ENCODE measurements around the gene SLC46A1. TPM values are rescaled to one million over a fixed set of nuclear protein-coding genes. Genes with fewer than 3 reads are reported as not detected.

The SLC46A1 gene
- polyA plus RNA-seq, 1 donor from 2014 or later: 12.3 TPM

DNA sequence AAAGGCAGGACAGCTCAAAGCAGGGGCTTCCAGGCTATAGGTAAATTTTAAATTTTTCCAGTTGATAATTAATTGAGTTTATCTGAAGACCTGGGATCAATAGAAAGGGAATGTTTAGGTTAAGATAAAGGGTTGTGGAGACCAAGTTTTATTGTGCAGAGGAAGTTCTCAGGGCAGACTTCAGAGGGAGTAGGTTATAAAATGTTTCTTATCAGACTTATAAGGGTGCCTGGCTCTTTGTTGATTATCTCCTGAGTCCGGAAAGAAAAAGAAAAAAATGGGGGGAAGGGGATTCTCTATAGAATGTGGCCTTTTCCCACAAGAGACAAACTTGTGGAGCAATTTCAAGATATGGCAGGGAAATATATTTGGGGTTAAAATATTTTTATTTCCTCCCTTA lies 15.9 kb downstream of the SLC46A1 start:
- H3K27me3 ChIP-seq (ENCODE audit: insufficient read depth, low read depth, low read length): no peaks in the 10 kb centered on the region

DNA sequence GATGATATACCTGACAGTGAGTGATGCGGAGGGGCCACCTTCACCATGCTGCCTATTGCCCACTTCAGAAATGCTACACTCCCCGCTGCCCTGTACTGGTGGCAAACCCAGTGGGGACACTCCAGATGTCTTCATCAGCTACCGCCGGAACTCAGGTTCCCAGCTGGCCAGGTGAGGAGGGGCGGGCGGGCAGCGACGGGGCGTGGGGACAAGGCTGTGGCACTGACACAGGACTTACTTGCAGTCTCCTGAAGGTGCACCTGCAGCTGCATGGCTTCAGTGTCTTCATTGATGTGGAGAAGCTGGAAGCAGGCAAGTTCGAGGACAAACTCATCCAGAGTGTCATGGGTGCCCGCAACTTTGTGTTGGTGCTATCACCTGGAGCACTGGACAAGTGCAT lies 17.9 kb downstream of the SLC46A1 start:
- Histone ChIP-seq H3K27ac (ENCODE audit: low read length) (no peak overlapping the region), H3K27me3 (ENCODE audit: insufficient read depth, low read depth, low read length) (no peaks in the 10 kb centered on the region), H3K9me2 (ENCODE audit: insufficient read depth, low read length) (no peaks in the 10 kb centered on the region), H3K4me2 (ENCODE audit: low read length) (no peak overlapping the region), H3K9ac (ENCODE audit: low read length) (no peak overlapping the region), H3K9me3 (ENCODE audit: low read length) (no peaks in the 10 kb centered on the region), H3K4me3 (ENCODE audit: low read length) (no peak overlapping the region), H2AFZ (ENCODE audit: low read depth, low read length) (no peak overlapping the region), H3K36me3 (ENCODE audit: insufficient read depth, low read length) (no peaks in the 10 kb centered on the region), H3K79me2 (replicated peaks; ENCODE audit: insufficient read depth, low read length) (no peaks in the 10 kb centered on the region), H3F3A (ENCODE audit: insufficient read depth, low read length, poor library complexity, severe bottlenecking) (no peaks in the 10 kb centered on the region), H4K20me1 (ENCODE audit: insufficient read depth) (no peaks in the 10 kb centered on the region)
- TF ChIP-seq MXI1 (conservative IDR thresholded peaks at IDR 0.05; ENCODE audit: poor library complexity, severe bottlenecking): no peak

More for the DNA sequence above, 15.9 kb downstream of the SLC46A1 start:
- Histone ChIP-seq H2AFZ (ENCODE audit: low read depth, low read length) (no peak overlapping the region), H3K9me2 (ENCODE audit: insufficient read depth, low read length) (no peaks in the 10 kb centered on the region), H3K4me3 (ENCODE audit: low read length) (no peak overlapping the region), H3K4me2 (ENCODE audit: low read length) (no peak overlapping the region), H3K27ac (ENCODE audit: low read length) (no peak overlapping the region), H3K9me3 (ENCODE audit: low read length) (no peaks in the 10 kb centered on the region), H4K20me1 (ENCODE audit: insufficient read depth) (no peaks in the 10 kb centered on the region), H3K36me3 (ENCODE audit: insufficient read depth, low read length) (peaks cover 5% of the 10 kb centered on the region), H3K9ac (ENCODE audit: low read length) (no peak overlapping the region), H3K79me2 (replicated peaks; ENCODE audit: insufficient read depth, low read length) (no peaks in the 10 kb centered on the region), H3F3A (ENCODE audit: insufficient read depth, low read length, poor library complexity, severe bottlenecking) (no peaks in the 10 kb centered on the region)
- TF ChIP-seq POLR2AphosphoS5 (IDR thresholded peaks at IDR 0.05) (no peak), RAD21 (conservative IDR thresholded peaks at IDR 0.05) (no peak), EZH2 (IDR thresholded peaks at IDR 0.05; ENCODE audit: borderline replicate concordance, insufficient read depth, low read length, poor library complexity, severe bottlenecking) (no peak)
- TF ChIP-seq, protein P1, sequence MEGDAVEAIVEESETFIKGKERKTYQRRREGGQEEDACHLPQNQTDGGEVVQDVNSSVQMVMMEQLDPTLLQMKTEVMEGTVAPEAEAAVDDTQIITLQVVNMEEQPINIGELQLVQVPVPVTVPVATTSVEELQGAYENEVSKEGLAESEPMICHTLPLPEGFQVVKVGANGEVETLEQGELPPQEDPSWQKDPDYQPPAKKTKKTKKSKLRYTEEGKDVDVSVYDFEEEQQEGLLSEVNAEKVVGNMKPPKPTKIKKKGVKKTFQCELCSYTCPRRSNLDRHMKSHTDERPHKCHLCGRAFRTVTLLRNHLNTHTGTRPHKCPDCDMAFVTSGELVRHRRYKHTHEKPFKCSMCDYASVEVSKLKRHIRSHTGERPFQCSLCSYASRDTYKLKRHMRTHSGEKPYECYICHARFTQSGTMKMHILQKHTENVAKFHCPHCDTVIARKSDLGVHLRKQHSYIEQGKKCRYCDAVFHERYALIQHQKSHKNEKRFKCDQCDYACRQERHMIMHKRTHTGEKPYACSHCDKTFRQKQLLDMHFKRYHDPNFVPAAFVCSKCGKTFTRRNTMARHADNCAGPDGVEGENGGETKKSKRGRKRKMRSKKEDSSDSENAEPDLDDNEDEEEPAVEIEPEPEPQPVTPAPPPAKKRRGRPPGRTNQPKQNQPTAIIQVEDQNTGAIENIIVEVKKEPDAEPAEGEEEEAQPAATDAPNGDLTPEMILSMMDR (IDR thresholded peaks at IDR 0.05; ENCODE audit: poor library complexity, severe bottlenecking): no peak
- TF ChIP-seq, protein P2, sequence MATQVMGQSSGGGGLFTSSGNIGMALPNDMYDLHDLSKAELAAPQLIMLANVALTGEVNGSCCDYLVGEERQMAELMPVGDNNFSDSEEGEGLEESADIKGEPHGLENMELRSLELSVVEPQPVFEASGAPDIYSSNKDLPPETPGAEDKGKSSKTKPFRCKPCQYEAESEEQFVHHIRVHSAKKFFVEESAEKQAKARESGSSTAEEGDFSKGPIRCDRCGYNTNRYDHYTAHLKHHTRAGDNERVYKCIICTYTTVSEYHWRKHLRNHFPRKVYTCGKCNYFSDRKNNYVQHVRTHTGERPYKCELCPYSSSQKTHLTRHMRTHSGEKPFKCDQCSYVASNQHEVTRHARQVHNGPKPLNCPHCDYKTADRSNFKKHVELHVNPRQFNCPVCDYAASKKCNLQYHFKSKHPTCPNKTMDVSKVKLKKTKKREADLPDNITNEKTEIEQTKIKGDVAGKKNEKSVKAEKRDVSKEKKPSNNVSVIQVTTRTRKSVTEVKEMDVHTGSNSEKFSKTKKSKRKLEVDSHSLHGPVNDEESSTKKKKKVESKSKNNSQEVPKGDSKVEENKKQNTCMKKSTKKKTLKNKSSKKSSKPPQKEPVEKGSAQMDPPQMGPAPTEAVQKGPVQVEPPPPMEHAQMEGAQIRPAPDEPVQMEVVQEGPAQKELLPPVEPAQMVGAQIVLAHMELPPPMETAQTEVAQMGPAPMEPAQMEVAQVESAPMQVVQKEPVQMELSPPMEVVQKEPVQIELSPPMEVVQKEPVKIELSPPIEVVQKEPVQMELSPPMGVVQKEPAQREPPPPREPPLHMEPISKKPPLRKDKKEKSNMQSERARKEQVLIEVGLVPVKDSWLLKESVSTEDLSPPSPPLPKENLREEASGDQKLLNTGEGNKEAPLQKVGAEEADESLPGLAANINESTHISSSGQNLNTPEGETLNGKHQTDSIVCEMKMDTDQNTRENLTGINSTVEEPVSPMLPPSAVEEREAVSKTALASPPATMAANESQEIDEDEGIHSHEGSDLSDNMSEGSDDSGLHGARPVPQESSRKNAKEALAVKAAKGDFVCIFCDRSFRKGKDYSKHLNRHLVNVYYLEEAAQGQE (IDR thresholded peaks at IDR 0.05; ENCODE audit: borderline replicate concordance): no peak

DNA sequence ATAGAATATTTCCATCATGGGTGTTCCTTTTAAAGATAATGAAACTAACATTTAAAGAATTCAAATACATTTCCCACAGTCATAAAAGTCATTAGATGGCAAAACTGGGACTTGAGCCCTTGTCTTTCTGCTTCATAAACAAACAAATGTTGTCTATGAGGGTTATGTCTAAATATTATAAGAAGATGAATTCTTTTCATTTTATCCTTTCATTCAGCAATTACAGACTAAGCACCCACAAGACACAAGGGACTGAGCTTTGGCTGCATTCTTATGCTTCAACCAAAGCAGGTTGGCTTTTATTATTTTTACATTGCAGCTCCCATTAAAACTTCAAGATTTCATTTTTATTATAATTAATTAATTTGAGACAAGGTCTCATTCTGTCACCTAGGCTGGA lies 19.6 kb downstream of the SLC46A1 start:
- H3K9me3 ChIP-seq (ENCODE audit: low read length): no peaks in the 10 kb centered on the region
- no peaks in the 10 kb centered on the region for H3K27me3 ChIP-seq (ENCODE audit: insufficient read depth, low read depth, low read length)
- H3K4me2 ChIP-seq (ENCODE audit: low read length): no peak overlapping the region
- H3K4me3 ChIP-seq (ENCODE audit: low read length): no peak overlapping the region
- H3F3A ChIP-seq (ENCODE audit: insufficient read depth, low read length, poor library complexity, severe bottlenecking): no peaks in the 10 kb centered on the region
- no peaks in the 10 kb centered on the region for H4K20me1 ChIP-seq (ENCODE audit: insufficient read depth)
- no peaks in the 10 kb centered on the region for H3K9me2 ChIP-seq (ENCODE audit: insufficient read depth, low read length)
- H2AFZ ChIP-seq (ENCODE audit: low read depth, low read length): no peak overlapping the region
- no peak overlapping the region for H3K9ac ChIP-seq (ENCODE audit: low read length)
- H3K27ac ChIP-seq (ENCODE audit: low read length): no peak overlapping the region
- H3K79me2 ChIP-seq (replicated peaks; ENCODE audit: insufficient read depth, low read length): no peaks in the 10 kb centered on the region
- H3K36me3 ChIP-seq (ENCODE audit: insufficient read depth, low read length): no peaks in the 10 kb centered on the region
- TF ChIP-seq, protein P2 (IDR thresholded peaks at IDR 0.05; ENCODE audit: borderline replicate concordance): no peak
- TF ChIP-seq EP300 (conservative IDR thresholded peaks at IDR 0.05; ENCODE audit: poor library complexity, severe bottlenecking) (no peak), RAD21 (conservative IDR thresholded peaks at IDR 0.05) (no peak), SMC3 (conservative IDR thresholded peaks at IDR 0.05; ENCODE audit: poor library complexity) (no peak)
- TF ChIP-seq, protein P1 (IDR thresholded peaks at IDR 0.05; ENCODE audit: poor library complexity, severe bottlenecking): no peak
